WTC11 (cell line): Measurements from ENCODE around the gene ARPC1A. TPM values are rescaled to one million over a fixed set of nuclear protein-coding genes. Genes with fewer than 3 reads are reported as not detected.
"Not testable (repeated sequence)": the region's sequence is repeated elsewhere in the genome, so short reads cannot be mapped to it uniquely, and the experiment has no call there.

Source experiments
- ATAC-seq: fragments of 200-7000 bp; cut with Tn5 transposase; 2 replicates; pipeline ENCODE4 v1.10.0; 2021; ENCODE audit warnings: mild to moderate bottlenecking, moderate library complexity
- CTCF ChIA-PET: fragments of 300-600 bp; sonication (Branson Sonifier 250); formaldehyde crosslinking; loops from one replicate; lab custom pipeline; 2021; ENCODE audit warnings: antibody characterized with exemption; lab: Charles Lee
- POLR2A ChIA-PET: fragments of 350-600 bp; sonication (Branson Sonifier 250); formaldehyde crosslinking; loops from one replicate; lab custom pipeline; 2021; ENCODE audit warnings: antibody characterized with exemption; lab: Charles Lee
- DNase-seq: peaks from one replicate; pipeline ENCODE4 v3.0.0; 2021; ENCODE audit warnings: low spot score
- H3K27ac Mint-ChIP-seq: 2 replicates; pipeline ENCODE4 v1.8.0; 2021; ENCODE audit warnings: mixed read lengths
- H3K27me3 Mint-ChIP-seq: 2 replicates; pipeline ENCODE4 v1.8.0; 2021; ENCODE audit warnings: low read depth, mild to moderate bottlenecking, moderate library complexity, mixed read lengths
- H3K36me3 Mint-ChIP-seq: 2 replicates; pipeline ENCODE4 v1.8.0; 2021; ENCODE audit warnings: mixed read lengths
- H3K4me1 Mint-ChIP-seq: 2 replicates; pipeline ENCODE4 v1.8.0; 2022; ENCODE audit warnings: mixed read lengths
- H3K4me3 Mint-ChIP-seq: 2 replicates; pipeline ENCODE4 v1.8.0; 2021; ENCODE audit warnings: mild to moderate bottlenecking, moderate library complexity, mixed read lengths
- H3K9me3 Mint-ChIP-seq: 2 replicates; pipeline ENCODE4 v1.8.0; 2021; ENCODE audit warnings: mixed read lengths
- CBFB ChIP-seq: sonication (generic); formaldehyde crosslinking; IDR thresholded peaks from 2 replicates; pipeline ENCODE4 v1.8.1; 2022; ENCODE audit warnings: mild to moderate bottlenecking, low read depth, missing genetic modification reagents
- EMX1 ChIP-seq: fragments of 250-450 bp; sonication (Bioruptor Pico); IDR thresholded peaks from 2 replicates; pipeline ENCODE4 v1.8.0; 2021; ENCODE audit warnings: mild to moderate bottlenecking
- FOXJ3 ChIP-seq: sonication (generic); formaldehyde crosslinking; IDR thresholded peaks from 2 replicates; pipeline ENCODE4 v1.9.0; 2021; ENCODE audit warnings: missing genetic modification reagents, mild to moderate bottlenecking, borderline replicate concordance
- GABPB1 ChIP-seq: sonication (generic); formaldehyde crosslinking; IDR thresholded peaks from 2 replicates; pipeline ENCODE4 v1.8.1; 2023; ENCODE audit warnings: mild to moderate bottlenecking, missing genetic modification reagents
- GTF2I ChIP-seq: fragments of 250-450 bp; sonication (Bioruptor Pico); conservative IDR thresholded peaks from 2 replicates; pipeline ENCODE4 v1.4.0; 2021; ENCODE audit warnings: mild to moderate bottlenecking
- HMGA2 ChIP-seq: fragments of 250-450 bp; sonication (Bioruptor Pico); IDR thresholded peaks from 2 replicates; pipeline ENCODE4 v1.4.0; 2021; ENCODE audit warnings: mild to moderate bottlenecking, moderate library complexity
- MXD4 ChIP-seq: fragments of 250-450 bp; sonication (Bioruptor Pico); IDR thresholded peaks from 2 replicates; pipeline ENCODE4 v1.8.0; 2021; ENCODE audit warnings: mild to moderate bottlenecking, moderate library complexity, borderline replicate concordance
- RELA ChIP-seq: sonication (generic); formaldehyde crosslinking; IDR thresholded peaks from 2 replicates; pipeline ENCODE4 v1.8.1; 2022; ENCODE audit warnings: missing genetic modification reagents, mild to moderate bottlenecking, borderline replicate concordance
- RORB ChIP-seq: fragments of 250-450 bp; sonication (Bioruptor Pico); IDR thresholded peaks from 2 replicates; pipeline ENCODE4 v1.9.0; 2021; ENCODE audit warnings: mild to moderate bottlenecking
- TCF7 ChIP-seq: sonication (generic); formaldehyde crosslinking; IDR thresholded peaks from 2 replicates; pipeline ENCODE4 v1.8.0; 2022; ENCODE audit warnings: mild to moderate bottlenecking, low read depth, missing genetic modification reagents, moderate library complexity
- TP53 ChIP-seq: sonication (generic); formaldehyde crosslinking; IDR thresholded peaks from 2 replicates; pipeline ENCODE4 v1.8.1; 2023; ENCODE audit warnings: mild to moderate bottlenecking, missing genetic modification reagents
- ZNF219 ChIP-seq: sonication (generic); formaldehyde crosslinking; IDR thresholded peaks from 2 replicates; pipeline ENCODE4 v1.8.0; 2023; ENCODE audit warnings: missing genetic modification reagents, mild to moderate bottlenecking, borderline replicate concordance
- ZNF317 ChIP-seq: sonication (generic); formaldehyde crosslinking; IDR thresholded peaks from 2 replicates; pipeline ENCODE4 v1.8.1; 2023; ENCODE audit warnings: low read depth, mild to moderate bottlenecking, moderate library complexity, missing genetic modification reagents, borderline replicate concordance
- ZNF423 ChIP-seq: fragments of 250-450 bp; sonication (Bioruptor Pico); IDR thresholded peaks from 2 replicates; pipeline ENCODE4 v2.1.2; 2022; ENCODE audit warnings: mild to moderate bottlenecking, moderate library complexity
- total RNA-seq: library from RNA; stranded (reverse); gene quantifications from 3 replicates; pipeline ENCODE4 v1.2.3, GENCODE V29; 2021
- TF ChIP-seq, protein P1 (sequence below): sonication (generic); formaldehyde crosslinking; IDR thresholded peaks from 2 replicates; pipeline ENCODE4 v1.8.1; 2023; ENCODE audit warnings: mild to moderate bottlenecking, missing genetic modification reagents
- TF ChIP-seq, protein P2 (sequence below): fragments of 250-450 bp; sonication (Bioruptor Pico); conservative IDR thresholded peaks from 2 replicates; pipeline ENCODE4 v1.9.0; 2021; ENCODE audit warnings: mild to moderate bottlenecking
- TF ChIP-seq, protein P3 (sequence below): sonication (generic); formaldehyde crosslinking; IDR thresholded peaks from 2 replicates; pipeline ENCODE4 v1.8.1; 2023; ENCODE audit warnings: mild to moderate bottlenecking, missing genetic modification reagents, moderate library complexity
- TF ChIP-seq, protein P4 (sequence below): sonication (generic); formaldehyde crosslinking; IDR thresholded peaks from 2 replicates; pipeline ENCODE4 v1.8.0; 2023; ENCODE audit warnings: missing genetic modification reagents
- TF ChIP-seq, protein P5 (sequence below): sonication (generic); formaldehyde crosslinking; conservative IDR thresholded peaks from 2 replicates; pipeline ENCODE4 v1.8.1; 2022; ENCODE audit warnings: mild to moderate bottlenecking, missing genetic modification reagents
- TF ChIP-seq, protein P6 (sequence below): fragments of 250-450 bp; sonication (Bioruptor Pico); IDR thresholded peaks from 2 replicates; pipeline ENCODE4 v1.8.0; 2021; ENCODE audit warnings: mild to moderate bottlenecking
- TF ChIP-seq, protein P7 (sequence below): fragments of 250-450 bp; sonication (Bioruptor Pico); IDR thresholded peaks from 2 replicates; pipeline ENCODE4 v1.9.0; 2021; ENCODE audit warnings: mild to moderate bottlenecking

Gene ARPC1A
- total RNA-seq, 1 experiment from 2014 or later: 149 TPM

DNA sequence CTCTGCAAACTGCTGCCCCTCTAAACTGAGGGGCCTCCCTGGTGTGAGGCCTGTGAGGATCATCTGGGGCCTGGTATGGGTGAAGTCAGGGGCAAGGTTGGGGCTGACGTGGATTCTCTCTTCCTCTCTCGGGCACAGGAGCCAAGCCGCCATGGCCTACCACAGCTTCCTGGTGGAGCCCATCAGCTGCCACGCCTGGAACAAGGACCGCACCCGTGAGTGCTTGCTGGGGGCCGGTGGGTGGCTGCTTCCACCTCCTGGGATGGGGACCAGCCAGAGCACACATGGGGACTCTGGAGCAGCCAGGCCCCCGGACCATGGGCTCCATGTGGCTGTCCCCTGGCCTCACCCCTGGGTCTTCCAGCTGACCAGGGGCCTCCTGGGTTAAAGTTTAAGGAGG, 59.9 kb downstream of the ARPC1A start:
- no peaks in the 10 kb centered on the region for H3K4me1 Mint-ChIP-seq
- POLR2A ChIA-PET: no interaction called here
- no peak for DNase-seq

DNA sequence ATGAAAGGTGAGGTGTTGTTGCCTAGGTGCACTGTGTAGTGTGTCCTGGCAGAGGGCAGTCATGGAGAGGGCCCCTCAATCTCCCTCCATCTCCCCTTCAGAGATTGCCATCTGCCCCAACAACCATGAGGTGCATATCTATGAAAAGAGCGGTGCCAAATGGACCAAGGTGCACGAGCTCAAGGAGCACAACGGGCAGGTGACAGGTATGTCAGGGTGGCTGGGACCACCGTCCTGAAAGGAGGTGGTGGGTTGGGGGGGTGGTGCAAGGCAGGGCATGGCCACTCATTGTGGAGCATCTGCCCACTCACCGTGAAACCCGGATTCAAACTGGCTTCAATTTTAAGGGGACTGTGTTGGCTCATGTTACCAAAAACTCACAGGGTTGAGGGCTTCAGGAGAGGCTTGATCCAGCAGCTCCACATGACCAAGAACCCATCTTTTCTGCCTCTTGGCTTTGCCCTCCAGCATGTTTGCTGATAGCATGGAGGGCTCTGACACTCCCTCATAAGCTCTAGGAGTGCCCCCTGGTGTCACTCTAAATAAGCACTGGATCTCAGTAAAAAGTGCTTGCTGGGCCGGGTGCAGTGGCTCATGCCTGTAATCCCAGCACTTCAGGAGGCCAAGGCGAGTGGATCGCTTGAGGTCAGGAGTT, 61.0 kb downstream of the ARPC1A start:
- Mint-ChIP-seq H3K4me3 (no peak overlapping the region), H3K27me3 (no peaks in the 10 kb centered on the region), H3K27ac (no peak overlapping the region), H3K36me3 (peaks cover 17% of the 10 kb centered on the region), H3K9me3 (no peaks in the 10 kb centered on the region), H3K4me1 (no peaks in the 10 kb centered on the region)
- ATAC-seq (peak; percentile 73), DNase-seq (no peak)
- ChIA-PET POLR2A (no interaction called here), CTCF (interaction anchor here (0.9 to 2.0 kb wide), 3 partner anchors 12 to 21 kb away, joined by 4 to 10 read pairs (median 4); partner anchors contain the start of gene ARPC1B)
- TF ChIP-seq GTF2I (CRISPR knock-in tag): peak; percentile 85
- TF ChIP-seq, protein P1, sequence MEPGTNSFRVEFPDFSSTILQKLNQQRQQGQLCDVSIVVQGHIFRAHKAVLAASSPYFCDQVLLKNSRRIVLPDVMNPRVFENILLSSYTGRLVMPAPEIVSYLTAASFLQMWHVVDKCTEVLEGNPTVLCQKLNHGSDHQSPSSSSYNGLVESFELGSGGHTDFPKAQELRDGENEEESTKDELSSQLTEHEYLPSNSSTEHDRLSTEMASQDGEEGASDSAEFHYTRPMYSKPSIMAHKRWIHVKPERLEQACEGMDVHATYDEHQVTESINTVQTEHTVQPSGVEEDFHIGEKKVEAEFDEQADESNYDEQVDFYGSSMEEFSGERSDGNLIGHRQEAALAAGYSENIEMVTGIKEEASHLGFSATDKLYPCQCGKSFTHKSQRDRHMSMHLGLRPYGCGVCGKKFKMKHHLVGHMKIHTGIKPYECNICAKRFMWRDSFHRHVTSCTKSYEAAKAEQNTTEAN: no peak

More for the DNA sequence above, 59.9 kb downstream of the ARPC1A start:
- TF ChIP-seq EMX1 (CRISPR knock-in tag) (no peak), MXD4 (no peak), CBFB (no peak), TP53 (CRISPR knock-in tag) (no peak), GABPB1 (CRISPR knock-in tag) (no peak), TCF7 (CRISPR knock-in tag) (no peak), RORB (CRISPR knock-in tag) (no peak), FOXJ3 (CRISPR knock-in tag) (no peak), ZNF423 (CRISPR knock-in tag) (no peak), ZNF219 (CRISPR knock-in tag) (no peak), ZNF317 (CRISPR knock-in tag) (no peak), RELA (CRISPR knock-in tag) (no peak), HMGA2 (CRISPR knock-in tag) (no peak)
- TF ChIP-seq, protein P2, sequence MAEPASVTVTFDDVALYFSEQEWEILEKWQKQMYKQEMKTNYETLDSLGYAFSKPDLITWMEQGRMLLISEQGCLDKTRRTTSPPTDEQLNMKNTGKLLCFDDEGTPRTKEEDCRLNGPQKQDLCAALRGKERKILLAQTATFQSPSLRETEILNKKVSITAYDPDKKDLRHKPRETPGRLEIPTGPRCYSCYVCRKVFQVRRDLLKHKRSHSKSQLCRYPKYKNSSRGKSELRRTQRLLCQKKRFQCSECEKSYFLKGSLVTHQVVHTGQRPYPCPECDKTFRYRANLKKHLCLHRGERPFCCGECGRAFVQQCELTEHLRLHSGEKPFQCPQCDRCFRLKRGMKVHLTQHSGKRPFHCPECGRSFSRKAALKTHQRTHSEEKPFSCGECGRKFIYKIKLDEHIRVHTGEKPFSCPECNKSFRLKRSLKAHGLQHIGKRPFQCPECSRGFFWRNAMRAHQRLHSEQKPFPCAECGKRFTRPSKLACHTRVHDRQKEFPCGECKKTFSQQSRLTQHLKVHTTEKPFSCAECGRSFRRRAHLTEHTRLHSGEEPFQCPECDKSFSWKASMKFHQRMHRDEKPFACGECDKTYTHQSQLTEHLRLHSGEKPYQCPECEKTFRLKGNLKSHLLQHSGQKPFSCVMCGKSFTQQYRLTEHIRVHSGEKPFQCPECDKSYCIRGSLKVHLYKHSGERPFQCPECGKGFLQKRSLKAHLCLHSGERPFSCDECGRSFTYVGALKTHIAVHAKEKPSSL: no peak
- TF ChIP-seq, protein P3, sequence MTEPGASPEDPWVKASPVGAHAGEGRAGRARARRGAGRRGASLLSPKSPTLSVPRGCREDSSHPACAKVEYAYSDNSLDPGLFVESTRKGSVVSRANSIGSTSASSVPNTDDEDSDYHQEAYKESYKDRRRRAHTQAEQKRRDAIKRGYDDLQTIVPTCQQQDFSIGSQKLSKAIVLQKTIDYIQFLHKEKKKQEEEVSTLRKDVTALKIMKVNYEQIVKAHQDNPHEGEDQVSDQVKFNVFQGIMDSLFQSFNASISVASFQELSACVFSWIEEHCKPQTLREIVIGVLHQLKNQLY (CRISPR knock-in tag): no peak
- TF ChIP-seq, protein P4, sequence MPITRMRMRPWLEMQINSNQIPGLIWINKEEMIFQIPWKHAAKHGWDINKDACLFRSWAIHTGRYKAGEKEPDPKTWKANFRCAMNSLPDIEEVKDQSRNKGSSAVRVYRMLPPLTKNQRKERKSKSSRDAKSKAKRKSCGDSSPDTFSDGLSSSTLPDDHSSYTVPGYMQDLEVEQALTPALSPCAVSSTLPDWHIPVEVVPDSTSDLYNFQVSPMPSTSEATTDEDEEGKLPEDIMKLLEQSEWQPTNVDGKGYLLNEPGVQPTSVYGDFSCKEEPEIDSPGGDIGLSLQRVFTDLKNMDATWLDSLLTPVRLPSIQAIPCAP: no peak
- TF ChIP-seq, protein P5, sequence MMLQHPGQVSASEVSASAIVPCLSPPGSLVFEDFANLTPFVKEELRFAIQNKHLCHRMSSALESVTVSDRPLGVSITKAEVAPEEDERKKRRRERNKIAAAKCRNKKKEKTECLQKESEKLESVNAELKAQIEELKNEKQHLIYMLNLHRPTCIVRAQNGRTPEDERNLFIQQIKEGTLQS (CRISPR knock-in tag): no peak
- TF ChIP-seq, protein P6, sequence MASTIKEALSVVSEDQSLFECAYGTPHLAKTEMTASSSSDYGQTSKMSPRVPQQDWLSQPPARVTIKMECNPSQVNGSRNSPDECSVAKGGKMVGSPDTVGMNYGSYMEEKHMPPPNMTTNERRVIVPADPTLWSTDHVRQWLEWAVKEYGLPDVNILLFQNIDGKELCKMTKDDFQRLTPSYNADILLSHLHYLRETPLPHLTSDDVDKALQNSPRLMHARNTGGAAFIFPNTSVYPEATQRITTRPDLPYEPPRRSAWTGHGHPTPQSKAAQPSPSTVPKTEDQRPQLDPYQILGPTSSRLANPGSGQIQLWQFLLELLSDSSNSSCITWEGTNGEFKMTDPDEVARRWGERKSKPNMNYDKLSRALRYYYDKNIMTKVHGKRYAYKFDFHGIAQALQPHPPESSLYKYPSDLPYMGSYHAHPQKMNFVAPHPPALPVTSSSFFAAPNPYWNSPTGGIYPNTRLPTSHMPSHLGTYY (CRISPR knock-in tag): no peak
- TF ChIP-seq, protein P7, sequence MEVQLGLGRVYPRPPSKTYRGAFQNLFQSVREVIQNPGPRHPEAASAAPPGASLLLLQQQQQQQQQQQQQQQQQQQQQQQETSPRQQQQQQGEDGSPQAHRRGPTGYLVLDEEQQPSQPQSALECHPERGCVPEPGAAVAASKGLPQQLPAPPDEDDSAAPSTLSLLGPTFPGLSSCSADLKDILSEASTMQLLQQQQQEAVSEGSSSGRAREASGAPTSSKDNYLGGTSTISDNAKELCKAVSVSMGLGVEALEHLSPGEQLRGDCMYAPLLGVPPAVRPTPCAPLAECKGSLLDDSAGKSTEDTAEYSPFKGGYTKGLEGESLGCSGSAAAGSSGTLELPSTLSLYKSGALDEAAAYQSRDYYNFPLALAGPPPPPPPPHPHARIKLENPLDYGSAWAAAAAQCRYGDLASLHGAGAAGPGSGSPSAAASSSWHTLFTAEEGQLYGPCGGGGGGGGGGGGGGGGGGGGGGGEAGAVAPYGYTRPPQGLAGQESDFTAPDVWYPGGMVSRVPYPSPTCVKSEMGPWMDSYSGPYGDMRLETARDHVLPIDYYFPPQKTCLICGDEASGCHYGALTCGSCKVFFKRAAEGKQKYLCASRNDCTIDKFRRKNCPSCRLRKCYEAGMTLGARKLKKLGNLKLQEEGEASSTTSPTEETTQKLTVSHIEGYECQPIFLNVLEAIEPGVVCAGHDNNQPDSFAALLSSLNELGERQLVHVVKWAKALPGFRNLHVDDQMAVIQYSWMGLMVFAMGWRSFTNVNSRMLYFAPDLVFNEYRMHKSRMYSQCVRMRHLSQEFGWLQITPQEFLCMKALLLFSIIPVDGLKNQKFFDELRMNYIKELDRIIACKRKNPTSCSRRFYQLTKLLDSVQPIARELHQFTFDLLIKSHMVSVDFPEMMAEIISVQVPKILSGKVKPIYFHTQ: no peak
- Mint-ChIP-seq H3K27me3 (no peaks in the 10 kb centered on the region), H3K4me3 (no peak overlapping the region), H3K9me3 (no peaks in the 10 kb centered on the region), H3K36me3 (peaks cover 18% of the 10 kb centered on the region), H3K27ac (no peak overlapping the region)
- CTCF ChIA-PET: interaction anchor here (2.0 kb wide), 1 partner anchor 12 kb away, joined by 10 read pairs; the partner anchor contains the start of gene ARPC1B
- ATAC-seq: no peak

DNA sequence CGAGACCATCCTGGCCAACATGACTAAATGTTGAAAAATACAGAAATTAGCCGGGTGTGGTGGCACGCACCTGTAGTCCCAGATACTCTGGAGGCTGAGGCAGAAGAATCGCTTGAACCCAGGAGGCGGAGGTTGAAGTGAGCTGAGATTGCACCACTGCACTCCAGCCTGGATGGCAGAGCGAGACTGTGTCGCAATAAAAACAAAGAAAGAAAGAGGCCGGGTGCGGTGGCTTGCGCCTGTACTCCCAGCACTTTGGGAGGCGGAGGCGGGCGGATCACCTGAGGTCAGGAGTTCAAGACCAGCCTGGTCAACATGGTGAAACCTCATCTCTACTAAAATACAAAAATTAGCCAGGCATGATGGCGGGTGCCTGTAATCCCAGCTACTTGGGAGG, 61.5 kb downstream of the ARPC1A start:
- CTCF ChIA-PET: interaction anchor here (0.9 to 2.0 kb wide), 3 partner anchors 12 to 21 kb away, joined by 4 to 10 read pairs (median 4); partner anchors contain the start of gene ARPC1B
- DNase-seq, ATAC-seq, H3K4me3 Mint-ChIP-seq, POLR2A ChIA-PET, H3K4me1 Mint-ChIP-seq, H3K27ac Mint-ChIP-seq, H3K9me3 Mint-ChIP-seq, H3K27me3 Mint-ChIP-seq: not testable (repeated sequence)
- H3K36me3 Mint-ChIP-seq: peaks cover 17% of the 10 kb centered on the region
